Tibial nerve (tissue), 3 donors: ENCODE results near the gene MYRIP.

Experiments used
- POLR2A ChIP-seq, 2 donors: fragments of 450-650 bp; IDR thresholded peaks; one replicate each; pipeline ENCODE4 v1.6.1; 2017; ENCODE audit warnings: antibody characterized with exemption in 2 of 2, mild to moderate bottlenecking in 2 of 2, moderate library complexity in 2 of 2
- TF ChIP-seq, protein P1 (sequence below), 5 experiments: fragments of 200-600 bp in 3 of 5; fragments of 450-650 bp in 2 of 5; sonication (generic) in 3 of 5; IDR thresholded peaks; one replicate each; pipeline ENCODE4 v1.5.1; 2016 to 2019; ENCODE audit warnings: antibody characterized with exemption in 5 of 5, mild to moderate bottlenecking in 3 of 5, moderate library complexity in 2 of 5

DNA sequence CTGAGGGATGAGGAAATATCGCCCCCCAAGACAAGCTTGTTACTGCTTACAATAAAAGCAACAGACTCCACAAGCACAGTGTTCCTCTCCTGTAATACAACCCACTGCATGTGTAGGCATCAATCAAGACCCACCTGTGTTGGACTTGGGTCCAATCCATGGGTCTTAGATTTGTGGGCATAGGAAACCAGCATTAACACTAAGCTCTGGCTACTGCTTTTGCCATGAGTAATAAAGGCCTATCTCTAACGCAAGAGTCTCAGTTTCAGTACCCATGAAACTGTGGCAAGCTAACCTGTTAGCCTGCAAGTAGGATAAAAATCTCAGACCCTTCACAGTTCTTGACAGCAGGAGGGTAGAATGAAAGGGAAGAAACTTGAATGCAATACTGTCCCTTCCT, 494.9 kb downstream of the MYRIP start:
- TF ChIP-seq, protein P1, sequence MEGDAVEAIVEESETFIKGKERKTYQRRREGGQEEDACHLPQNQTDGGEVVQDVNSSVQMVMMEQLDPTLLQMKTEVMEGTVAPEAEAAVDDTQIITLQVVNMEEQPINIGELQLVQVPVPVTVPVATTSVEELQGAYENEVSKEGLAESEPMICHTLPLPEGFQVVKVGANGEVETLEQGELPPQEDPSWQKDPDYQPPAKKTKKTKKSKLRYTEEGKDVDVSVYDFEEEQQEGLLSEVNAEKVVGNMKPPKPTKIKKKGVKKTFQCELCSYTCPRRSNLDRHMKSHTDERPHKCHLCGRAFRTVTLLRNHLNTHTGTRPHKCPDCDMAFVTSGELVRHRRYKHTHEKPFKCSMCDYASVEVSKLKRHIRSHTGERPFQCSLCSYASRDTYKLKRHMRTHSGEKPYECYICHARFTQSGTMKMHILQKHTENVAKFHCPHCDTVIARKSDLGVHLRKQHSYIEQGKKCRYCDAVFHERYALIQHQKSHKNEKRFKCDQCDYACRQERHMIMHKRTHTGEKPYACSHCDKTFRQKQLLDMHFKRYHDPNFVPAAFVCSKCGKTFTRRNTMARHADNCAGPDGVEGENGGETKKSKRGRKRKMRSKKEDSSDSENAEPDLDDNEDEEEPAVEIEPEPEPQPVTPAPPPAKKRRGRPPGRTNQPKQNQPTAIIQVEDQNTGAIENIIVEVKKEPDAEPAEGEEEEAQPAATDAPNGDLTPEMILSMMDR (IDR thresholded peaks at IDR 0.05), result no peak
- TF ChIP-seq POLR2A (IDR thresholded peaks at IDR 0.05), result no peak
